Pancreas (tissue), 10 donors: ENCODE data around the gene BGN. TPM values are rescaled to one million over a fixed set of nuclear protein-coding genes. Genes with fewer than 3 reads are reported as not detected.

Experiments
- ATAC-seq, 4 donors: fragments of 200-7000 bp; cut with Tn5 transposase; one replicate each; pipeline versions ENCODE4 v1.8.0 to v1.9.1; 2020; ENCODE audit warnings: mild to moderate bottlenecking in 4 of 4, moderate library complexity in 4 of 4
- DNase-seq, 6 donors: peaks; one replicate each; pipeline ENCODE4 v3.0.0-alpha.2; 2020
- FAIRE-seq: peaks from 2 replicates; lab custom pipeline; 2012; peaks lifted over from hg19 to GRCh38; lab: Jason Lieb, UNC
- H3K27ac ChIP-seq, 4 donors: fragments of 200-600 bp; sonication (generic); 1 replicate in 3 of 4; 2 replicates in 1 of 4; pipeline versions ENCODE4 v1.5.0 to v1.8.0; 2020
- H3K27me3 ChIP-seq, 4 donors: fragments of 200-600 bp; one replicate each; pipeline ENCODE4 v1.8.0; 2021
- H3K36me3 ChIP-seq, 3 donors: fragments of 200-600 bp; sonication (generic) in 1 of 3; one replicate each; pipeline versions ENCODE4 v1.5.0 to v1.8.0; 2020 to 2021
- H3K4me1 ChIP-seq, 3 donors: fragments of 200-600 bp; one replicate each; pipeline ENCODE4 v1.8.0; 2021
- H3K4me3 ChIP-seq, 4 donors: fragments of 200-600 bp; sonication (generic) in 2 of 4; one replicate each; pipeline versions ENCODE4 v1.5.0 to v1.8.0; 2020 to 2021
- H3K9me3 ChIP-seq, 4 donors: fragments of 200-600 bp; one replicate each; pipeline ENCODE4 v1.8.0; 2021
- WGBS, 2 donors: extraction: QIAGEN DNeasy Blood & Tissue Kit; methylation state at CpG; one replicate each; pipeline ENCODE4 v1.1.7; 2013; 5-methylcytosine and 5-hydroxymethylcytosine counted together
- intact Hi-C, 3 donors: fragments of 100-400 bp; cut with DNase I; formaldehyde crosslinking; loops; one replicate each; pipeline versions ENCODE4 v1.11.1 to v1.14.2; 2022
- polyA plus RNA-seq, 2 donors: library from polyadenylated mRNA; stranded (reverse); fragments of 200-250 nt; gene quantifications; one replicate each; pipeline ENCODE4 v1.2.3, GENCODE V29; 2013
- total RNA-seq, 6 donors: library from RNA; stranded (reverse); fragmentation: NEBNext Ultra II Directional in 4 of 6; extraction: Animal tissue kit (Norgen Biotek cat#: 25700) in 4 of 6; gene quantifications; one replicate each; pipeline versions ENCODE4 v1.2.1 to v1.2.4, GENCODE V29; 2021 to 2023
- TF ChIP-seq, protein P1 (sequence below), 4 donors: fragments of 200-600 bp; sonication (generic) in 3 of 4; IDR thresholded peaks; one replicate each; pipeline versions ENCODE4 v1.5.0 to v1.8.0; 2021; ENCODE audit warnings: antibody characterized with exemption in 4 of 4
- donor health status: healthy with polysubstance abuse.
- donor health status: DM: no; HTN: no; CAD: no; lungs with moderate emphysema.
- donor health status: DM: no; HTN: no; CAD: no.
- donor health status: control.
- donor health status: control.
- donor health status: Bipolar disorder and iron deficiency.
- donor health status: DM: yes; HTN: yes; CAD: no.
- donor health status: DM: no; HTN: no; CAD: no.
- donor health status: DM: no; HTN: no; CAD: no.
- donor health status: DM: yes; HTN: yes; CAD: no.

The BGN gene
- total and polyA plus RNA-seq, 8 donors = 4.0 to 113 (median 20.4) TPM

DNA sequence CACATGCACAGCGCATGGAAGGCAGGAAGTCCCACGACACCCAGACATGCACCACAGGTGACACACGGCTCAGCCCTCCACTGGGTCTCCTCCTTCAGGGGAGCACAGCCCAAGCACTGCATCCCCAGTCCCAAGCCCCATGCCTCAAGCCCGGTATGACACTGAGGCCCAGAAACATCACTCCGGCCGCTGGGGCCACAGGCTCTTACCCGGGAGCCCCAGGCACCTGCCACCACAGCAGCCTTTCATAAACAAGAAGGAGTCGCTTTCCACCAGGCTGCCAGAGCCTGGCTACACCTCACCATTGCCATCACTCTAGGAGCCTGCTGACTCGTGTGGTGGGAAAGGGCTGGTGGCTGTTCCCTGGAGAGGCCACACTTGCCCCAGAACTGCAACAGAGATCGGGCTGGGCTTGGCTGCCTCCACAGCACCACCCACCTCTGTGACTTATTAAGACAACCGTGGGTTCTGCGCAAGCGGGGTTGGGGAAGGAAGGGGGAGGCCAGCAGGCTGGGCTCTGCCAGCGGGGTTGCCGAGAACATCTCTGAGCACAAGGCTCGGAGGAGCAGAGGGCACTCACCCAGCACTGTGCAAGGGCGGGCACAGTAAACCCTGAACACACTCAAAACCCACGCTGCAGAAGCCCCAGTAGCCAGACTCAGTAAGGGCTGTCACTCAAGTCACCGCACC lies 28.9 kb upstream of the BGN start:
- FAIRE-seq (no peak), ATAC-seq (no peak), DNase-seq (peak in 1 of 6 donors; percentile 57)
- 84 to 89% methylated on average over 19 of the region's 19 CpGs for WGBS, 2 donors
- intact Hi-C loops = no loop called here
- no peaks in the 10 kb centered on the region for H3K36me3 ChIP-seq
- no peak overlapping the region for H3K27ac ChIP-seq
- no peak overlapping the region for H3K4me3 ChIP-seq
- H3K4me1 ChIP-seq = no peaks in the 10 kb centered on the region
- no peaks in the 10 kb centered on the region for H3K27me3 ChIP-seq
- no peaks in the 10 kb centered on the region for H3K9me3 ChIP-seq
- TF ChIP-seq, protein P1, sequence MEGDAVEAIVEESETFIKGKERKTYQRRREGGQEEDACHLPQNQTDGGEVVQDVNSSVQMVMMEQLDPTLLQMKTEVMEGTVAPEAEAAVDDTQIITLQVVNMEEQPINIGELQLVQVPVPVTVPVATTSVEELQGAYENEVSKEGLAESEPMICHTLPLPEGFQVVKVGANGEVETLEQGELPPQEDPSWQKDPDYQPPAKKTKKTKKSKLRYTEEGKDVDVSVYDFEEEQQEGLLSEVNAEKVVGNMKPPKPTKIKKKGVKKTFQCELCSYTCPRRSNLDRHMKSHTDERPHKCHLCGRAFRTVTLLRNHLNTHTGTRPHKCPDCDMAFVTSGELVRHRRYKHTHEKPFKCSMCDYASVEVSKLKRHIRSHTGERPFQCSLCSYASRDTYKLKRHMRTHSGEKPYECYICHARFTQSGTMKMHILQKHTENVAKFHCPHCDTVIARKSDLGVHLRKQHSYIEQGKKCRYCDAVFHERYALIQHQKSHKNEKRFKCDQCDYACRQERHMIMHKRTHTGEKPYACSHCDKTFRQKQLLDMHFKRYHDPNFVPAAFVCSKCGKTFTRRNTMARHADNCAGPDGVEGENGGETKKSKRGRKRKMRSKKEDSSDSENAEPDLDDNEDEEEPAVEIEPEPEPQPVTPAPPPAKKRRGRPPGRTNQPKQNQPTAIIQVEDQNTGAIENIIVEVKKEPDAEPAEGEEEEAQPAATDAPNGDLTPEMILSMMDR (IDR thresholded peaks at IDR 0.05) = no peak

DNA sequence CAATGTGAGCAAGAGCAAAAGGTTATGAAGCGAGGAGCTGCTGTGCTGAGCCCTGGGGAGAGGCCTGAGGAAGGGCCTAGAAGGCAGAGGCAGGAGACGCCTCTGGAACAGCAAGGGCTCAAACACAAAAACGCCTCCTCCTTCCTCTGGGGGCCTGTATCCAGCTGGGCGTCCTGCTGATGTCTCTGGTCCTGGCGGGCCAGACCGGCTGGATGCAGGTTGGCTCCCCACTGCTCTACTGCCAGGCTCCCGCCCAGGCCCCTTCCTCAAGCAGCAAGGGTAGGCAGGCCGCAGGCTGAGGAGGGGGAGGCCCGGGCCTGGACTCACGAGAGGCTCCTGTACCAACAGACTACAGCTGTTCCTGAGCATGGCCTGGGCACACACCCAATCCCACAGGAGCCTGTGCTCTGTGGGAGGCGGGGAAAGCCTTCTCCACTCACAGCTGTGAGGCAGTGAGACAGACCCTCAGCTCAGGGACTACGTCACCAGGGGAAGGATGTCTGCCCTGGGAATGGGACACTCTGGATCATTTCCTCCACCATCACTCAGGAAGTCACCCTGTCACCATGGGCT lies 26.7 kb upstream of the BGN start:
- H3K27me3 ChIP-seq = no peaks in the 10 kb centered on the region
- ATAC-seq (no peak), DNase-seq (no peak), FAIRE-seq (no peak)
- H3K4me3 ChIP-seq = no peak overlapping the region
- H3K27ac ChIP-seq = no peak overlapping the region
- no peaks in the 10 kb centered on the region for H3K9me3 ChIP-seq
- intact Hi-C loops = no loop called here
- H3K4me1 ChIP-seq = no peaks in the 10 kb centered on the region
- no peaks in the 10 kb centered on the region for H3K36me3 ChIP-seq
- TF ChIP-seq, protein P1 (IDR thresholded peaks at IDR 0.05) = no peak
- 84 to 90% methylated on average over 11 to 12 of the region's 12 CpGs for WGBS, 2 donors

DNA sequence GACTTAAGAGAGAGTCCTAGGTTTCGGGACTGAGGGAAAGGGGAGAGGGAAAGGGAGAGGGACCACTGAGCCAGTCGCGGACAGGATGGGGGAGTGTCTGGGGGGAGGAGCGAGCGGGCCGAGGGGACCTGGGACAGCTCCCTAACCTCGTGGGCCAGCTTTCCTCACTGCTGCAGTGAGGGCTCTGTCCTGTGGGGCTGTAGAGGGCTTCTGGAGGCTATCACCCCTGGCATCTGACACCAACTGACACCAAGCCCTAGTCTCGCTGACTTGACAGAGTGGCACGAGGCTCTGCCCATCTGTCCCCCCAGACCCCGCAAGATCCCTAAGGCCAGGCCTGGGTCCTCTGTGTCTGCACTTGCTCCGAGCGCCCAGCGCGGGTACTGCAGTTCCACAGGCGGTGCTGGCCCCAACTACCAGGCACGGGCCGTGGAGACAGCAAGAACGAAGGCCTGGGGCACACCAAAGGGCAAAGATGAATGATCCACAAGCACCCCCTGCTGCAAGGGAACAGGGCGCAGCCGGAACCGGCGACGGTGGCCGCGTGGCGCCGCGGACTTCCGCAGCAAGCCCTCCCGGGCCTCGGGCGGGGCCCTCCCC lies 24.9 kb upstream of the BGN start:
- peak overlapping the region in 1 of 4 donors; percentile 41 for H3K27ac ChIP-seq
- TF ChIP-seq, protein P1 (IDR thresholded peaks at IDR 0.05) = no peak
- H3K27me3 ChIP-seq = no peaks in the 10 kb centered on the region
- no peak for FAIRE-seq
- peak in 1 of 6 donors; percentile 52 for DNase-seq
- H3K4me1 ChIP-seq = no peaks in the 10 kb centered on the region
- peak; percentile 13 to 40 (median 16) for ATAC-seq
- WGBS, 2 donors = 1 to 13% methylated on average over 31 to 32 of the region's 32 CpGs
- peak overlapping the region; percentile 40 to 70 (median 50) for H3K4me3 ChIP-seq
- intact Hi-C loops = no loop called here
- H3K9me3 ChIP-seq = no peaks in the 10 kb centered on the region
- H3K36me3 ChIP-seq = no peaks in the 10 kb centered on the region

DNA sequence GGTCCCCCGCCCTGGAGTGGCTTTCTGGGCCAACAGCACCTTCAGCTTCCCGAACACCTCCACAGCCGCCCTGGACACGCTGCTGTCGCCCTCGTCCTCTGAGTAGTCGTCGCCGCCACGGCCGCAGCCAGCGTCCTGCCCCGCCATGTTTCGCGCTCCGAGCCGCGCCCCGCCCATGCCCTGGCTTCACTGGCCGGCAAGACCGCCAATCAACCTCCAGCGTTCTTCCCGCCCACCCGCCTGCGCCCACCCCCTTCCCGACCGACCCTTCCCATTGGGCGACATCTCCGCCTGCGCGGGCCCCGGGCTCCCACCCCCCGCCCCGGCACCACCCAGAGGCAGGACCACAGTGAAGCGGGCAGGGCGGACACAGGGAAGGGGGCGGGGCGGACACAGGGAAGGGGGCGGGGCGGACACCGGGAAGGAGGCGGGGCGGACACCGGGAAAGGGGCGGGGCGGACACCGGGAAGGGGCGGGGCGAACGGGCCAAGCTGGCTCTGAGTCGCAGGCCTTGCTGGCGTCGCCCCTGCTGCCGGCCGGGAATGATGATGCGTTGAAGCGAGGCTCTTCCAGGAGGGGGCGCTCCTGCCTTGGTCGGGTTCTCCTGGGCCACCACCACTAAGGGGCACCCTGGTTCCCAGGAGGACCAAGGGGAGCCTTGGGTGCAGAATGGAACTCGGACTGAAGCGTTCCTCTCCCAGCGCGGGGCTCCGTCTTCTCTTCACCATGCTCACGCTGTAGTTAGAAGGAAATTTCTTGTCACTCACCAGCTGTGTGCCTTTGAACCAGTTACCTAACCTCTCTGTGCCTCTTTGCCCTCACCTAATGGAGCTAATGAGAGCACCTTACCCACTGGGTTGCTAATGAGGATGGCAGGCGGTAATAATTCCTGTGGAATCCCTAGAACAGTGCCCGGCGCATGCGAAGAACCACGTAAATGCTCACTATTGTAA lies 24.1 kb upstream of the BGN start, which contains the start of gene HAUS7:
Gene HAUS7 (minus strand): TSS at position 166 of the 953 bp plus-strand sequence. CDS start 19 bp downstream, at position 147.
- peak within 1 kb of the TSS in 2 of 4 donors; percentile 17 to 41 for H3K27ac ChIP-seq
- peak; percentile 88 to 92 (median 90) for ATAC-seq
- FAIRE-seq = no peak

More for the DNA sequence above, 24.1 kb upstream of the BGN start, which contains the start of gene HAUS7:
- peak; percentile 83 to 93 (median 88) for DNase-seq
- 9 to 27% methylated on average over 57 to 66 of the region's 70 CpGs for WGBS, 2 donors
- Histone ChIP-seq H3K27me3 (no peaks in the 10 kb centered on the region), H3K4me3 (peak within 1 kb of the TSS; percentile 40 to 70 (median 50)), H3K9me3 (no peaks in the 10 kb centered on the region), H3K36me3 (no peaks in the 10 kb centered on the region), H3K4me1 (no peaks in the 10 kb centered on the region)
- TF ChIP-seq, protein P1 (IDR thresholded peaks at IDR 0.05) = peak; percentile 29 to 39 (median 34)
- intact Hi-C loops = no loop called here
